Transverse colon (tissue), 4 donors: ENCODE data around the gene TNS3. TPM values are rescaled to one million over a fixed set of nuclear protein-coding genes. Genes with fewer than 3 reads are reported as not detected.

Source experiments
- DNase-seq: peaks from one replicate; pipeline ENCODE4 v3.0.0-alpha.2; 2019
- H3K27ac ChIP-seq, 4 donors: fragments of 200-600 bp; sonication (generic); 2 replicates each; pipeline ENCODE4 v1.5.1; 2016 to 2018; ENCODE audit warnings: inconsistent platforms in 4 of 4
- H3K27me3 ChIP-seq: fragments of 200-600 bp; sonication (generic); 2 replicates; pipeline ENCODE4 v1.5.1; 2017; ENCODE audit warnings: inconsistent platforms
- H3K36me3 ChIP-seq, 4 donors: fragments of 200-600 bp; sonication (generic); 2 replicates each; pipeline ENCODE4 v1.5.1; 2017 to 2019; ENCODE audit warnings: inconsistent platforms in 4 of 4
- H3K4me1 ChIP-seq, 4 donors: fragments of 200-600 bp; sonication (generic); 2 replicates each; pipeline ENCODE4 v1.5.1; 2017 to 2020; ENCODE audit warnings: inconsistent platforms in 4 of 4
- H3K4me3 ChIP-seq, 4 donors: fragments of 200-600 bp; sonication (generic); 1 replicate in 1 of 4; 2 replicates in 3 of 4; pipeline versions ENCODE4 v1.5.1 to v1.6.1; 2017 to 2019; ENCODE audit warnings: inconsistent platforms in 4 of 4
- H3K9me3 ChIP-seq, 2 donors: fragments of 200-600 bp; sonication (generic); 2 replicates each; pipeline ENCODE4 v1.5.1; 2017 to 2019; ENCODE audit warnings: inconsistent platforms in 2 of 2
- CTCF ChIP-seq, 5 experiments: fragments of 200-600 bp in 3 of 5; fragments of 450-650 bp in 2 of 5; sonication (generic) in 3 of 5; IDR thresholded peaks; 1 replicate in 2 of 5; 2 replicates in 3 of 5; pipeline ENCODE4 v1.5.1; 2016 to 2017; ENCODE audit warnings: antibody characterized with exemption in 5 of 5, inconsistent platforms in 3 of 5, mild to moderate bottlenecking in 2 of 5, moderate library complexity in 1 of 5
- EP300 ChIP-seq: sonication (generic); formaldehyde crosslinking; IDR thresholded peaks from one replicate; pipeline ENCODE4 v1.6.1; 2017; ENCODE audit warnings: antibody characterized with exemption, low read depth
- POLR2A ChIP-seq: fragments of 450-650 bp; IDR thresholded peaks from one replicate; pipeline ENCODE4 v1.6.1; 2016; ENCODE audit warnings: antibody characterized with exemption, mild to moderate bottlenecking, moderate library complexity
- POLR2AphosphoS5 ChIP-seq, 3 donors: sonication (generic); formaldehyde crosslinking; IDR thresholded peaks; one replicate each; pipeline ENCODE4 v1.6.1; 2016; ENCODE audit warnings: antibody characterized with exemption in 3 of 3
- WGBS, 2 donors: methylation state at CpG; one replicate each; pipeline ENCODE4 v1.1.5; 2018; ENCODE audit warnings: low coverage in 1 of 2; 5-methylcytosine and 5-hydroxymethylcytosine counted together
- in situ Hi-C, 4 donors: fragments of 200-750 bp; cut with MboI; loops; one replicate each; pipeline versions ENCODE4 v1.15.0 to v1.15.1; 2017; ENCODE audit warnings: low sequenced_read_pairs in 3 of 4, low pct_ligation_motif_present in 1 of 4, low pct_unique_long_range_greater_than_20kb in 1 of 4
- intact Hi-C: fragments of 100-400 bp; cut with DNase I; formaldehyde crosslinking; loops from one replicate; pipeline ENCODE4 v1.15.1; 2023; ENCODE audit warnings: low total_unique reads
- total RNA-seq, 4 donors: library from RNA; depleted of rRNA; stranded (reverse); fragments of >200 nt; gene quantifications; one replicate each; pipeline ENCODE4 v1.1.0, GENCODE V29; 2016

Gene TNS3
- total RNA-seq, 4 donors from 2014 or later, result 58.5 to 104 (median 72.7) TPM

GRCh38 chr7:47351233-47352154 is 230.4 kb downstream of the TNS3 start:
- in situ Hi-C loops, result no loop called here
- intact Hi-C loops, result no loop called here
- 85 to 97% methylated on average over 6 to 20 of the region's 20 CpGs for WGBS, 2 donors

GRCh38 chr7:47350425-47350824 is 231.5 kb downstream of the TNS3 start:
- TF ChIP-seq POLR2AphosphoS5 (IDR thresholded peaks at IDR 0.05) (no peak), POLR2A (no peak), CTCF (IDR thresholded peaks at IDR 0.05) (no peak), EP300 (no peak)
- H3K36me3 ChIP-seq, result peaks cover 0 to 3% (median 0%) of the 10 kb centered on the region in 4 donors
- H3K4me3 ChIP-seq, result no peak overlapping the region
- DNase-seq, result peak; percentile 6
- in situ Hi-C loops, result no loop called here
- H3K27me3 ChIP-seq, result no peaks in the 10 kb centered on the region
- no peaks in the 10 kb centered on the region for H3K9me3 ChIP-seq
- intact Hi-C loops, result no loop called here
- H3K4me1 ChIP-seq, result peaks cover 7 to 15% (median 13%) of the 10 kb centered on the region in 4 donors
- no peak overlapping the region for H3K27ac ChIP-seq
- 87% methylated on average over 5 of the region's 5 CpGs; no CpG with 5 or more reads in 1 of the 2 donors for WGBS, 2 donors

More at GRCh38 chr7:47351233-47352154, 230.4 kb downstream of the TNS3 start:
- TF ChIP-seq CTCF (IDR thresholded peaks at IDR 0.05) (no peak), POLR2AphosphoS5 (IDR thresholded peaks at IDR 0.05) (no peak)
- Histone ChIP-seq H3K4me1 (peaks cover 7 to 25% (median 21%) of the 10 kb centered on the region in 4 donors), H3K36me3 (no peaks in the 10 kb centered on the region), H3K27ac (no peak overlapping the region), H3K27me3 (no peaks in the 10 kb centered on the region), H3K4me3 (no peak overlapping the region), H3K9me3 (no peaks in the 10 kb centered on the region)
- peak; percentile 5 for DNase-seq

- WGBS, 2 donors, result 71 to 94% methylated on average over 1 to 7 of the region's 7 CpGs
- intact Hi-C loops, result no loop called here
Measured at GRCh38 chr7:47349401-47349800, 232.5 kb downstream of the TNS3 start.

More at GRCh38 chr7:47349401-47349800, 232.5 kb downstream of the TNS3 start:
- Histone ChIP-seq H3K4me3 (no peak overlapping the region), H3K36me3 (peaks cover 0 to 7% (median 2%) of the 10 kb centered on the region in 4 donors), H3K27ac (no peak overlapping the region), H3K9me3 (no peaks in the 10 kb centered on the region), H3K4me1 (peaks cover 3 to 5% (median 4%) of the 10 kb centered on the region in 4 donors), H3K27me3 (no peaks in the 10 kb centered on the region)
- in situ Hi-C loops, result no loop called here
- TF ChIP-seq POLR2AphosphoS5 (IDR thresholded peaks at IDR 0.05), result no peak
- no peak for TF ChIP-seq POLR2A
- no peak for TF ChIP-seq CTCF (IDR thresholded peaks at IDR 0.05)
- no peak for TF ChIP-seq EP300
- peak; percentile 5 for DNase-seq
